Breast epithelium (tissue), 4 donors: Measurements from ENCODE around the gene SKIC2. TPM values are rescaled to one million over a fixed set of nuclear protein-coding genes. Genes with fewer than 3 reads are reported as not detected.

Experiments used
- DNase-seq, 2 donors: peaks; one replicate each; pipeline ENCODE4 v3.0.0-alpha.2; 2019; ENCODE audit warnings: low spot score in 2 of 2
- H3K27ac ChIP-seq, 2 donors: fragments of 200-600 bp; sonication (generic) in 1 of 2; one replicate each; pipeline ENCODE4 v1.5.1; 2016 to 2019; ENCODE audit warnings: mild to moderate bottlenecking in 1 of 2
- H3K27me3 ChIP-seq, 2 donors: fragments of 200-600 bp; sonication (generic) in 1 of 2; one replicate each; pipeline versions ENCODE4 v1.5.1 to v1.6.0; 2017 to 2019; ENCODE audit warnings: control low read depth in 1 of 2, mild to moderate bottlenecking in 1 of 2
- H3K36me3 ChIP-seq: fragments of 200-600 bp; one replicate; pipeline ENCODE4 v1.5.1; 2019
- H3K4me1 ChIP-seq, 2 donors: fragments of 200-600 bp; sonication (generic); one replicate each; pipeline ENCODE4 v1.5.1; 2016 to 2019; ENCODE audit warnings: control low read depth in 1 of 2
- H3K4me3 ChIP-seq, 3 donors: fragments of 200-600 bp; sonication (generic); 1 replicate in 2 of 3; 2 replicates in 1 of 3; pipeline ENCODE4 v1.5.1; 2016 to 2019; ENCODE audit warnings: mild to moderate bottlenecking in 3 of 3, moderate library complexity in 2 of 3
- H3K9me3 ChIP-seq, 2 donors: fragments of 200-600 bp; sonication (generic) in 1 of 2; one replicate each; pipeline ENCODE4 v1.5.1; 2016 to 2019; ENCODE audit warnings: control low read depth in 1 of 2
- CTCF ChIP-seq, 3 donors: fragments of 450-650 bp; IDR thresholded peaks; one replicate each; pipeline ENCODE4 v1.5.1; 2016 to 2017; ENCODE audit warnings: antibody characterized with exemption in 3 of 3, mild to moderate bottlenecking in 3 of 3, moderate library complexity in 3 of 3
- POLR2A ChIP-seq: fragments of 450-650 bp; IDR thresholded peaks from one replicate; pipeline ENCODE4 v1.6.1; 2016; ENCODE audit warnings: antibody characterized with exemption, mild to moderate bottlenecking, moderate library complexity
- POLR2AphosphoS5 ChIP-seq, 3 donors: sonication (generic); formaldehyde crosslinking; IDR thresholded peaks; one replicate each; pipeline ENCODE4 v1.6.1; 2017; ENCODE audit warnings: antibody characterized with exemption in 3 of 3
- intact Hi-C: fragments of 100-400 bp; cut with DNase I; formaldehyde crosslinking; loops from one replicate; pipeline ENCODE4 v1.15.1; 2023; ENCODE audit warnings: low total_unique reads
- total RNA-seq, 3 donors: library from RNA; depleted of rRNA; stranded (reverse); fragments of >200 nt; gene quantifications; one replicate each; pipeline ENCODE4 v1.1.0, GENCODE V29; 2016

Gene SKIC2
- total RNA-seq, 3 donors from 2014 or later = 30.7 to 46.5 (median 43.9) TPM

- Histone ChIP-seq H3K27me3 (no peaks in the 10 kb centered on the region), H3K27ac (no peak overlapping the region), H3K9me3 (no peaks in the 10 kb centered on the region), H3K4me1 (peaks cover 4 to 6% of the 10 kb centered on the region in 2 donors), H3K36me3 (no peaks in the 10 kb centered on the region), H3K4me3 (no peak overlapping the region)
- DNase-seq = no peak
- TF ChIP-seq CTCF (IDR thresholded peaks at IDR 0.05) = no peak
- TF ChIP-seq POLR2A = no peak
- no peak for TF ChIP-seq POLR2AphosphoS5 (IDR thresholded peaks at IDR 0.05)
- intact Hi-C loops = no loop called here
Observed at GRCh38 chr6:31966506-31966905, 7.5 kb downstream of the SKIC2 start.

GRCh38 chr6:31966997-31967925 lies 8.3 kb downstream of the SKIC2 start:
- Histone ChIP-seq H3K27ac (peak overlapping the region in 1 of 2 donors; percentile 12), H3K9me3 (no peaks in the 10 kb centered on the region), H3K4me3 (no peak overlapping the region), H3K36me3 (no peaks in the 10 kb centered on the region), H3K4me1 (peaks cover 4 to 6% of the 10 kb centered on the region in 2 donors), H3K27me3 (no peaks in the 10 kb centered on the region)
- TF ChIP-seq POLR2A (no peak), POLR2AphosphoS5 (IDR thresholded peaks at IDR 0.05) (no peak), CTCF (IDR thresholded peaks at IDR 0.05) (no peak)
- DNase-seq = no peak
- intact Hi-C loops = no loop called here

GRCh38 chr6:31967926-31968320 lies 8.9 kb downstream of the SKIC2 start:
- H3K4me1 ChIP-seq = peaks cover 4 to 8% of the 10 kb centered on the region in 2 donors
- H3K4me3 ChIP-seq = no peak overlapping the region
- no peaks in the 10 kb centered on the region for H3K36me3 ChIP-seq
- H3K9me3 ChIP-seq = no peaks in the 10 kb centered on the region
- H3K27ac ChIP-seq = peak overlapping the region in 1 of 2 donors; percentile 12
- no peak for TF ChIP-seq POLR2AphosphoS5 (IDR thresholded peaks at IDR 0.05)
- no peak for DNase-seq
- intact Hi-C loops = no loop called here
- H3K27me3 ChIP-seq = no peaks in the 10 kb centered on the region

- no peaks in the 10 kb centered on the region for H3K27me3 ChIP-seq
- DNase-seq = no peak
- no peak overlapping the region for H3K4me3 ChIP-seq
- no peaks in the 10 kb centered on the region for H3K36me3 ChIP-seq
- no peaks in the 10 kb centered on the region for H3K9me3 ChIP-seq
- H3K4me1 ChIP-seq = peaks cover 8 to 12% of the 10 kb centered on the region in 2 donors
- intact Hi-C loops = no loop called here
- H3K27ac ChIP-seq = peak overlapping the region in 1 of 2 donors; percentile 12
- TF ChIP-seq POLR2AphosphoS5 (IDR thresholded peaks at IDR 0.05) (no peak), POLR2A (no peak), CTCF (IDR thresholded peaks at IDR 0.05) (no peak)
Observed at GRCh38 chr6:31968326-31968725, 9.4 kb downstream of the SKIC2 start.

GRCh38 chr6:31968791-31969711 lies 10.1 kb downstream of the SKIC2 start:
- DNase-seq = no peak
- Histone ChIP-seq H3K27ac (no peak overlapping the region), H3K36me3 (no peaks in the 10 kb centered on the region), H3K4me3 (no peak overlapping the region), H3K9me3 (no peaks in the 10 kb centered on the region), H3K4me1 (peaks cover 8 to 15% of the 10 kb centered on the region in 2 donors), H3K27me3 (no peaks in the 10 kb centered on the region)
- intact Hi-C loops = no loop called here
- TF ChIP-seq POLR2A (no peak), POLR2AphosphoS5 (IDR thresholded peaks at IDR 0.05) (no peak), CTCF (IDR thresholded peaks at IDR 0.05) (no peak)
